Measurements from ENCODE around the gene C19orf18.
A peak's percentile ranks its signal among the peaks of the same experiment; 100 is the strongest.
"Not testable (repeated sequence)": the region's sequence is repeated elsewhere in the genome, so short reads cannot be mapped to it uniquely, and the experiment has no call there.

C19orf18 gene

GRCh38 chr19:57974434-57974833 is at the start of gene C19orf18:
Gene C19orf18, minus strand, starts transcription at chr19:57974534. Its CDS starts 102 bp downstream, at chr19:57974432.
- DNase-seq, result no peak

DNA sequence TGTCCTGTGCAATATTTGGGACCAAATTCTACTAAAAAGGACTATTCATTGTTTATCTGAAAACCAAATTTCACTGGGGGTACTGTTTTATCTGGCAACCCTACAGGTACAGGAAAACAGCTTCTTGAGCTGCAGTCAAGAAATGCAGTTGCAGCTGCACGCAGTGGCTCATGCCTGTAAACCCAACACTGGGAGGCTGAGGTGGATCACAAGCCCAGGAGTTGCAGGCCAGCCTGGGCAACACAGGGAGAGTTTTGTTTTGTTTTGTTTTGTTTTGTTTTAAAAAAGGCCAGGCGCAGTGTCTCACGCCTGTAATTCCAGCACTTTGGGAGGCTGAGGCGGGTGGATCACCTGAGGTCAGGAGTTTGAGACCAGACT is 47.9 kb upstream of the C19orf18 start:
- DNase-seq, result no peak

DNA sequence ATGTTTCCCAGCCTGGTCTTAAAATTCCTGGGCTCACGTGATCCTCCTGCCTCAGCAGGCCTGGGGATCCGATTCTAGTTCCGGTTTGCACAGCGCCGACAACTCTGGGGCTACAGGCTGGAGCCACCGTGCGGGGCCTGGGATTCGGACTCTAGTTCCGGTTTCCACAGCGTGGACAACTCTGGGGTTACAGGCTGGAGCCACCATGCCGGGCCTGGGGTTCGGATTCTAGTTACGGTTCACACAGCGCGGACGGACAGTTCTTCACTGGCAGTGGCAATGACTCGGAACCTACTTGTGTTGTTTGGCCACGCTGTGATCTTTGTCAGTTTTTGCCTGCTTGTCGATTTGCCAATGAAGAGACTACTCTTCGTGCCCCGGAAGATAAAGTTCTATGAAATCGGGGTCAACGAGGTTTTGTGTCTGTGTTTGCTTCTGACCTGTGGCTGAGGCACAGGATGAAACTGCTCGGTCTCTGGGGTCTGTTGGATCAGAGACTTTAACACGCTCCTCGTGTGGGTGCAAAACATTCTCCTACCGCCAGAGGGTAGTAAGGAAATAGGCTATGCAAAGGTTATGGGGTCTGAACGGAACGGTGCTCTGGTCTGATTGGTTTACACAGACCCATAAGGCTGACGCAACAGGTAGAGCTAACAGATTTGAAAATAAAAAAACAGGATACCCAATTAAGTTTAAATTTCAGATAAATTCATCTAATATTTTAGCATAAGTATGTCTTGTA is 47.4 kb upstream of the C19orf18 start:
- peak in 41 of 56 donors; percentile 3 to 85 (median 31) for DNase-seq

GRCh38 chr19:58020129-58020528 is 45.8 kb upstream of the C19orf18 start:
- no peak for DNase-seq

DNA sequence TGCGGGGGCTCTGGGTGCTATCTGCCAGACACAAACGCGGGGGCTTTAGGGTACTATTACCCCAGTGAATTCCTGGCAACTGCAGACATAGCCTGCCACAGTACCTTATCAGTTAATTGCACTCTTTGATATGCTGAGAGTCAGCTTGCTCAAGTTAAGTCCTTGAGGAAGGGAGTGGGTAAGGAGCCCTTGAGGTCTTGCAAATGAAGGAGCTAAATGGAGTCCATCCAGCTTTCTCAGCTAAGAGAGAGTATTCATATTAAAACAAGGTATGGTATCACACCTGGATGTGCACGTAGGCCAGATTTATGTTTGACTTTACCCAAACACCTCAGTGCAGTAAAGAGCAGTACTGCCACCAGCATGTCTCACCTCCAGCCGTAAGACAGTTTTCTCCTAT is 39.8 kb upstream of the C19orf18 start:
- no peak for DNase-seq

DNA sequence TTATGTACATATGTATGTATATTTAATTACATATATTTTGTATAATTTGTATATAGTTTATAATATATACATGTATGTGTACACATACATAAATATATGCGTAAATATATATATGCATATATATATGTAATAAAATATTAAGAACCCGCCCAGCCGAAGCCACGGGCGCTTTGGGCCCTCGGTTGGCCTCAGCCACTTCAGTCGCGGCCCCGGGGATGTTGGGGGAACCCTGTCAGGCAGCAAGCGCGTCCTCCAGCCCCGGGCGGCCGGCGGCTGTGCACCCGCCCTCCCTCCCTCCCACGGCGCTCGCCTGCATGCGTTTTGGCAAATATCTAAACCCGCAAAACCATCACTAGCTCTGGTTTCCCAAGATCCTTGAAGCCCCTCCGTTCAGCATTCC is 36.2 kb upstream of the C19orf18 start:
- no peak for DNase-seq

- DNase-seq, result peak; percentile 19 to 95 (median 82)
These were observed 35.5 kb upstream of the C19orf18 start for GRCh38 chr19:58009666-58010301.

GRCh38 chr19:58009301-58009665 is 34.9 kb upstream of the C19orf18 start:
- DNase-seq, result peak in 1 of 56 donors; percentile 43

- not testable (repeated sequence) for DNase-seq
These were observed 34.5 kb upstream of the C19orf18 start for GRCh38 chr19:58008877-58009276.

DNA sequence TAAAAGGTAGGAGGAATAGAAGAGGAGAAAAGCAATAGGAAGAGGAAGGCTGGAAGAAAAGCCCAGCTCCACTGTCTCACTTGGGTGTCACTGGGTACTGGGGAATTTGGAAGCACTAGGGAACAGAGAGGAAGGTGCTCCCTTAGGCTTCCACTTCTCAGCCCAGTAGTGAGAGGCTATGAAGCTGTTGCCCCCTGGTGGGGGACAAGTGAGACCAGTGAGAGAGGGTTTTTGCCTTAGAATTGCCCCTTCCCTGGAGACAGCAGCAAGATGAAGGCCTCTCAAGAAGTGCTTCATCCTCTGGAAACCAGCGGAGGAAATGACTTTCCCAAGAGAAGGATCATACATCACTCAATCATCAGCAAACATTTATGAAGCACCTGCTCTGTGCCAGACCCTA is 33.0 kb upstream of the C19orf18 start:
- DNase-seq, result no peak

DNA sequence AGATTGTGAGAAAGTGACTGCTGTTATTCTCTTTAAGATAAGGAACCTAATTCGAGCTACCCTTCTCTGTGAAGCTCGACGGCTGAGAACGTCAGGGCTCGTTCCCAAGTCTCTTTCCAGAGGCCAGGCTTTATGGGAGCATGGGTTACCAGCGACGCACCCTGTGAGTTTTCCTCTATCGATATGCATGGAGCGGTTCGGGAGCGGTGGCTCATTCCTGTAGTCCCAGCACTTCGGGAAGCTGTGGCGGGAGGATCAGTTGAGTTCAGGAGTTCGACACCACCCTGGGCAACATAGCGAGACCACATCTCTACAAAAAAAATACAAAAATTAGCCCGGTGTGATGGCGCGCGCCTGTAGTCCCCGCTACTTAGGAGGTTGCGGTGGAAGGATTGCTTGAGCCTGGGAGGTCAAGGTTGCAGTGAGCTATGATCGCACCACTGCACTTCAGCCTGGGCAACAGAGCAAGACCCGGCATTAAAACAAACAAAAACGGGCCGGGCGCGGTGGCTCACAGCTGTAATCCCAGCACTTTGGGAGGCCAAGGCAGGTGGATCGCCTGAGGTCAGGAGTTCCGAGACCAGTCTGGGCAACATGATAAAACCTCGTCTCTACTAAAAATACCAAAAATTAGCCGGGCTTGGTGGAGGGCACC is 29.0 kb upstream of the C19orf18 start:
- peak in 2 of 56 donors; percentile 14 to 35 for DNase-seq

DNA sequence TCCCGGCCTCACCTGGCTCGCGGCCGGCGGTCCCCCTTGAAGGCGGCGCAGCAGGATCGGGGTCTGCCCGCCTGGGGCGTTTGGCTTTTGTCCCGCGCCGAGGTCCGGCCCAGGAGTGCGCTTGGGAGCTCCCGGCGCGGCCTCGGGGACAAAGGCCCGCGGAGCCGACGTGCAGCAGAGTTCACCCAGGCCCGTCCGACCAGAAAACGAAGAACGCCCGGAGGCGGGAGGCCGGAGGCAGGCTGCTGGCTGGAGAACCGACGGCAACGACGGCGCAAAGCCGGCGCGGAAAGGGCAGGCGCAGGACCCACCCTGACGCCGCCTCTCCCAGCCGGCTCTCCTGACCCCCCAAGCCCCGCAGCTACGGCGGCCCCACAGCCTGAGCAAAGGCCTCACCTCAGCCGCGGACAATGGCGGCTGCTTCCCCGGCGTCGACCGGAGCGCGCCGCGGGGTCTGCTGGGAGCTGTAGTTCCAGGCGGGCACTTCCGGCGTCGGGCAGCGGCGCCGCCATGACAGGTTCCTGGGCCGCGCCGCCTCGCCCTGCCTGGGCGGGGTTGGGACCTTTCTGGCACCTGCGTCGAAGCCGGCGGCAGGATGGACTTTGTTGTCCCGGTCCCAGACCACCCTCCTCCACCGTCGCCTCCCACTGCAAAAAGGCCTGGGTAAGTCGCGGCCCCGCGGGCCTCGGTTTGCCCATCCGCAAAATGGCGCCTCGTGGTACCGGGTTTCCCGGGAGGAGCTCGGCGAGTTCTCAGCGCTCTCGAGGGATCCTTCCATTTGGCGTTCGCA is 28.2 kb upstream of the C19orf18 start, which contains the start of gene ZNF606:
Gene ZNF606 (minus strand): TSS at position 437 of the 790 bp plus-strand sequence. CDS start 1,501 bp downstream, outside the sequence.
- peak in 55 of 56 donors; percentile 24 to 89 (median 75) for DNase-seq

- peak in 4 of 56 donors; percentile 3 to 37 (median 4) for DNase-seq
These were observed 27.6 kb upstream of the C19orf18 start for GRCh38 chr19:58001895-58002369.

- DNase-seq, result no peak
These were observed 26.3 kb upstream of the C19orf18 start for GRCh38 chr19:58000677-58001076.

DNA sequence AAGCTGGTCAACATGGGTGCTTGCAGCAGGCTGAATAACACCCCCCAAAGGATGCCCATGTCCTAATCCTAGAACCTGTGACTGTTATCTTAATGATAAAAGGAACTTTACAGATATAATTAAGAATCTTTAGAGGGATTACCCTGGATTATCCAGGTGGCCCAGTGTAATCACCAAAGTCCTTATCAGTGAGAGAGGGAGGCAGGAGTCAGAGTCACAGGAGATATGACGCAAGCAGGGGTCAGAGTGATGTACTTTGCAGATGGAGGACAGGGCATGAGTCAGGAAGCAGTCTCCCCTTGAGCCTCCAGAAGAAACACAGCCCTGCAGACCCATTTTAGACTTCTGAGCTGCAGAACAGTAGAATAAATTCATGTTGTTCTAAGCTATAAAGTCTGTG is 18.5 kb upstream of the C19orf18 start:
- no peak for DNase-seq

- DNase-seq, result no peak
These were observed 4.4 kb upstream of the C19orf18 start for GRCh38 chr19:57978586-57979289.

- DNase-seq, result no peak
These were observed 9.6 kb downstream of the C19orf18 start for GRCh38 chr19:57964761-57965160.

- DNase-seq, result no peak
These were observed 12.5 kb downstream of the C19orf18 start for GRCh38 chr19:57961785-57962184.

DNA sequence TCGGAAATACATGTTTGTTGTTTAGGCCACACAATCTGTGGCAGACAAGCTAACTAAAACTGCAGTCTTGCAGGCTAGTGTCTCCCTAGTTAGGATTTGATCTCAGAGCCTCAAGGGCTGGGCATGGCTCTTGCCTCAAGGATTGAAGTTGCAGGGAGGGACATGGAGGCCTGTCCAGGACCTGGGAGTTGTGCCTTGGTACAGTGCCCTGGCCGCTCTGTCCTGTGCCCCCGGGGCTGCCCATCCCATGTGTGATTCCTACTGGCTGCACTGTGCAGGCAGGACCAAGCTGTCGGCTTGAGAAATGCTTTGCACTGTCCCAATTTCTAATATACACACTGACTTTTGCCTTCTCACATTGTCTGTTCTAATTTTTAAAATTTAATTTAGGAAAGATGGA is 19.3 kb downstream of the C19orf18 start:
- DNase-seq, result no peak

GRCh38 chr19:57949702-57950101 is 24.6 kb downstream of the C19orf18 start:
- no peak for DNase-seq

DNA sequence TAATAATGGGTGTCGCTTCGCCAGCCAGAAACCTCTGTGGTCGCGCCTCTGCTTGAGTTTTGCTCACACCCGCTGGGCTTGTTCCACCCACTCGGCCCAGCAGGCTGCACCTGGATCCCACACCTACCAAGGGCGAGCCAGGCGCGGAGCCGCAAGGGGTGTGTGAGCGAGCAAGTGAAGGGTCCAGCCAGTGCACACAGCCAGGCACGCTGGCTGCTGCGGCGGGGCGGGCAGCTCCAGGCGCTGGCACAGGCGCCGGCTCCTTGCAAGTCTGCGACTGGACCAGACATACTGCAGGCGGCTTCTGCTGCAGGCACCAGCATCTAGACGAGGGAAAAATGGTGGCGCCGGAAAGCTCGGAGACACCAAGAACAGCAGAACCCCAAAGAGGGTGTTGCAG is 25.0 kb downstream of the C19orf18 start:
- no peak for DNase-seq
